Neural progenitor cell (in vitro differentiated cells): ENCODE results near the gene CDK10.

ENCODE experiments used
- CTCF ChIP-seq: fragments of 200-600 bp; sonication (generic); IDR thresholded peaks from 2 replicates; pipeline ENCODE4 v1.5.1; 2017; ENCODE audit warnings: antibody characterized with exemption, mild to moderate bottlenecking
- EZH2 ChIP-seq: fragments of 200-600 bp; sonication (generic); IDR thresholded peaks from 2 replicates; pipeline ENCODE4 v1.6.1; 2017; ENCODE audit warnings: antibody characterized with exemption, mild to moderate bottlenecking, moderate library complexity

- TF ChIP-seq CTCF (no peak), EZH2 (no peak)
Measured at GRCh38 chr16:89642574-89642973, 43.9 kb upstream of the CDK10 start.
